ENCODE results near the gene PRRT4.

PRRT4 gene

GRCh38 chr7:128374041-128374440 is 12.6 kb upstream of the PRRT4 start:
- no peak for DNase-seq (ENCODE audit: low read depth in 2 of 2)

GRCh38 chr7:128373606-128374005 is 12.1 kb upstream of the PRRT4 start:
- DNase-seq (ENCODE audit: low read depth in 2 of 2) = no peak

- DNase-seq (ENCODE audit: low read depth in 2 of 2) = no peak
These were observed 9.0 kb upstream of the PRRT4 start for GRCh38 chr7:128370491-128370890.

- DNase-seq (ENCODE audit: low read depth in 2 of 2) = no peak
These were observed 5.5 kb upstream of the PRRT4 start for GRCh38 chr7:128366986-128367385.

- no peak for DNase-seq (ENCODE audit: low read depth in 2 of 2)
These were observed 4.8 kb upstream of the PRRT4 start for GRCh38 chr7:128366300-128366699.

GRCh38 chr7:128365432-128365831 is 3.9 kb upstream of the PRRT4 start:
- DNase-seq (ENCODE audit: low read depth in 2 of 2) = no peak

GRCh38 chr7:128364166-128364870 is 2.8 kb upstream of the PRRT4 start:
- no peak for DNase-seq (ENCODE audit: low read depth in 2 of 2)

- no peak for DNase-seq (ENCODE audit: low read depth in 2 of 2)
These were observed 1.8 kb upstream of the PRRT4 start for GRCh38 chr7:128363261-128363721.

- DNase-seq (ENCODE audit: low read depth in 2 of 2) = no peak
These were observed 1.2 kb upstream of the PRRT4 start for GRCh38 chr7:128362670-128363069.

GRCh38 chr7:128360359-128360678 is 1.2 kb downstream of the PRRT4 start:
- no peak for DNase-seq (ENCODE audit: low read depth in 2 of 2)

GRCh38 chr7:128359939-128360338 is 1.6 kb downstream of the PRRT4 start:
- DNase-seq (ENCODE audit: low read depth in 2 of 2) = no peak

GRCh38 chr7:128359336-128359735 is 2.2 kb downstream of the PRRT4 start:
- DNase-seq (ENCODE audit: low read depth in 2 of 2) = no peak

GRCh38 chr7:128358233-128358632 is 3.3 kb downstream of the PRRT4 start:
- DNase-seq (ENCODE audit: low read depth in 2 of 2) = no peak

GRCh38 chr7:128357217-128357613 is 4.3 kb downstream of the PRRT4 start:
- no peak for DNase-seq (ENCODE audit: low read depth in 2 of 2)

GRCh38 chr7:128356546-128357216 is 4.8 kb downstream of the PRRT4 start:
- no peak for DNase-seq (ENCODE audit: low read depth in 2 of 2)

GRCh38 chr7:128353610-128354009 is 7.9 kb downstream of the PRRT4 start:
- DNase-seq (ENCODE audit: low read depth in 2 of 2) = no peak

GRCh38 chr7:128353189-128353588 is 8.3 kb downstream of the PRRT4 start:
- DNase-seq (ENCODE audit: low read depth in 2 of 2) = no peak

GRCh38 chr7:128352636-128353035 is 8.9 kb downstream of the PRRT4 start:
- DNase-seq (ENCODE audit: low read depth in 2 of 2) = no peak

- no peak for DNase-seq (ENCODE audit: low read depth in 2 of 2)
These were observed 9.3 kb downstream of the PRRT4 start for GRCh38 chr7:128352153-128352537.

- DNase-seq (ENCODE audit: low read depth in 2 of 2) = no peak
These were observed 10.0 kb downstream of the PRRT4 start for GRCh38 chr7:128351296-128352152.

- no peak for DNase-seq (ENCODE audit: low read depth in 2 of 2)
These were observed 10.7 kb downstream of the PRRT4 start for GRCh38 chr7:128350708-128351295.

- DNase-seq (ENCODE audit: low read depth in 2 of 2) = no peak
These were observed 12.0 kb downstream of the PRRT4 start for GRCh38 chr7:128349466-128349825.
